CD4-positive, alpha-beta T cell treated with Interleukin-17A for 1 hour (primary cell): ENCODE results near the gene SH2D7.
A peak's percentile ranks its signal among the peaks of the same experiment; 100 is the strongest.

Experiments
- DNase-seq: peaks from one replicate; pipeline ENCODE4 v3.0.0-alpha.2; 2020

The SH2D7 gene

GRCh38 chr15:78092261-78093041 lies at the start of gene SH2D7:
Gene SH2D7 (plus strand): TSS chr15:78092561. CDS start chr15:78092585, 24 bp downstream.
- no peak for DNase-seq

GRCh38 chr15:78044407-78045155 lies 47.8 kb upstream of the SH2D7 start:
- DNase-seq, result peak; percentile 60

- DNase-seq, result no peak
Measured at GRCh38 chr15:78045189-78045588, 47.2 kb upstream of the SH2D7 start.

- peak; percentile 53 for DNase-seq
Measured at GRCh38 chr15:78046796-78047341, 45.5 kb upstream of the SH2D7 start.

- DNase-seq, result peak; percentile 56
Measured at GRCh38 chr15:78047761-78048627, 44.4 kb upstream of the SH2D7 start.

GRCh38 chr15:78048628-78048920 lies 43.8 kb upstream of the SH2D7 start:
- no peak for DNase-seq

- peak; percentile 70 for DNase-seq
Measured at GRCh38 chr15:78049691-78050440, 42.5 kb upstream of the SH2D7 start.

- no peak for DNase-seq
Measured at GRCh38 chr15:78050441-78050809, 41.9 kb upstream of the SH2D7 start.

- DNase-seq, result peak; percentile 36
Measured at GRCh38 chr15:78050826-78051225, 41.5 kb upstream of the SH2D7 start.

- peak; percentile 45 for DNase-seq
Measured at GRCh38 chr15:78051596-78051995, 40.8 kb upstream of the SH2D7 start.

GRCh38 chr15:78052001-78052401 lies 40.4 kb upstream of the SH2D7 start:
- no peak for DNase-seq

GRCh38 chr15:78052545-78052944 lies 39.8 kb upstream of the SH2D7 start:
- DNase-seq, result no peak

- no peak for DNase-seq
Measured at GRCh38 chr15:78054518-78054917, 37.8 kb upstream of the SH2D7 start.

- DNase-seq, result peak; percentile 75
Measured at GRCh38 chr15:78054966-78055365, 37.4 kb upstream of the SH2D7 start.

GRCh38 chr15:78055919-78056713 lies 36.2 kb upstream of the SH2D7 start:
- no peak for DNase-seq

- DNase-seq, result peak; percentile 41
Measured at GRCh38 chr15:78056714-78057269, 35.6 kb upstream of the SH2D7 start.

- DNase-seq, result no peak
Measured at GRCh38 chr15:78057803-78058202, 34.6 kb upstream of the SH2D7 start.

GRCh38 chr15:78058401-78058935 lies 33.9 kb upstream of the SH2D7 start:
- no peak for DNase-seq

GRCh38 chr15:78059110-78059839 lies 33.1 kb upstream of the SH2D7 start:
- no peak for DNase-seq

GRCh38 chr15:78060232-78060631 lies 32.1 kb upstream of the SH2D7 start:
- no peak for DNase-seq
